Measurements from ENCODE around the gene SNCB. TPM values are rescaled to one million over a fixed set of nuclear protein-coding genes. Genes with fewer than 3 reads are reported as not detected.

The SNCB gene
- total RNA-seq, result not detected
- polyA plus RNA-seq (2013, experiment 1 of 2), result not detected
- polyA plus RNA-seq (2013, experiment 2 of 2), result not detected
- 0 to 0.32 (median 0) reads per million in 172 experiments for total RNA-seq

GRCh38 chr5:176629853-176630680, at the start of gene SNCB, which contains the start of gene EIF4E1B:
Gene SNCB, minus strand, starts transcription at chr5:176630534. Its CDS starts 880 bp downstream, at chr5:176629654.
Gene EIF4E1B, plus strand, starts transcription at chr5:176630675. Its CDS starts 12,113 bp downstream, at chr5:176642788.
- Mint-ChIP-seq H3K27me3 (peaks cover 85% of the 10 kb centered on the region), H3K9me3 (no peaks in the 10 kb centered on the region), H3K27ac (no peak within 1 kb of the TSS), H3K4me3 (peak within 1 kb of the TSS; percentile 46), H3K36me3 (ENCODE audit: low read depth) (no peaks in the 10 kb centered on the region), H3K4me1 (ENCODE audit: low read depth) (peaks cover 9% of the 10 kb centered on the region)
- ChIA-PET CTCF (interaction anchor here (0.6 kb wide), 1 partner anchor 50 kb away, joined by 3 read pairs; no protein-coding TSS in a partner anchor), POLR2A (interaction anchor here (0.7 to 1.5 kb wide), 2 partner anchors 9 to 17 kb away, joined by 3 read pairs; no protein-coding TSS in a partner anchor)
- peak within 1 kb of the TSS; percentile 12 for H3K4me3 ChIP-seq (ENCODE audit: low read length)
- H3K27me3 ChIP-seq (ENCODE audit: control insufficient read depth in 1 of 2, insufficient read depth in 2 of 2, low read length in 2 of 2), result peaks cover 69 to 70% of the 10 kb centered on the region in 2 experiments
- DNase-seq (peak in 8 of 14 experiments; percentile 31 to 57 (median 46)), ATAC-seq (ENCODE audit: poor library complexity) (peak; percentile 75)
- intact Hi-C loops (cut with DNase I, micrococcal nuclease), result no loop called here
- H3K9me3 ChIP-seq (ENCODE audit: control insufficient read depth in 1 of 2, insufficient read depth in 1 of 2, low read length in 2 of 2), result peaks cover 0 to 13% of the 10 kb centered on the region in 2 experiments
- H3K4me1 ChIP-seq (ENCODE audit: insufficient read depth, low read length), result peaks cover 15% of the 10 kb centered on the region
- no peaks in the 10 kb centered on the region for H3K36me3 ChIP-seq (ENCODE audit: insufficient read depth, low read length)
- no peak for TF ChIP-seq CTCF (IDR thresholded peaks at IDR 0.05)
- H3K27ac ChIP-seq (ENCODE audit: low read depth in 1 of 2, low read length in 2 of 2), result no peak within 1 kb of the TSS

GRCh38 chr5:176679365-176680225, 49.3 kb upstream of the SNCB start:
- Mint-ChIP-seq H3K36me3 (ENCODE audit: low read depth) (no peaks in the 10 kb centered on the region), H3K9me3 (no peaks in the 10 kb centered on the region), H3K27ac (no peak overlapping the region), H3K27me3 (peaks cover 75% of the 10 kb centered on the region), H3K4me3 (no peak overlapping the region), H3K4me1 (ENCODE audit: low read depth) (no peaks in the 10 kb centered on the region)
- H3K36me3 ChIP-seq (ENCODE audit: insufficient read depth, low read length), result no peaks in the 10 kb centered on the region
- ATAC-seq (ENCODE audit: poor library complexity), result no peak
- H3K4me1 ChIP-seq (ENCODE audit: insufficient read depth, low read length), result peaks cover 5% of the 10 kb centered on the region
- no peak overlapping the region for H3K4me3 ChIP-seq (ENCODE audit: low read length)
- intact Hi-C loops (cut with DNase I, micrococcal nuclease), result no loop called here
- peaks cover 5 to 15% of the 10 kb centered on the region in 2 experiments for H3K9me3 ChIP-seq (ENCODE audit: control insufficient read depth in 1 of 2, insufficient read depth in 1 of 2, low read length in 2 of 2)
- no peak overlapping the region for H3K27ac ChIP-seq (ENCODE audit: low read depth in 1 of 2, low read length in 2 of 2)
- POLR2A ChIA-PET, result no interaction called here
- no peak for DNase-seq
- TF ChIP-seq CTCF (IDR thresholded peaks at IDR 0.05), result no peak
- peaks cover 30 to 62% of the 10 kb centered on the region in 2 experiments for H3K27me3 ChIP-seq (ENCODE audit: control insufficient read depth in 1 of 2, insufficient read depth in 2 of 2, low read length in 2 of 2)
- CTCF ChIA-PET, result no interaction called here

- ChIA-PET CTCF (no interaction called here), POLR2A (no interaction called here)
- Histone ChIP-seq H3K4me3 (ENCODE audit: low read length) (no peak overlapping the region), H3K27ac (ENCODE audit: low read depth in 1 of 2, low read length in 2 of 2) (no peak overlapping the region), H3K36me3 (ENCODE audit: insufficient read depth, low read length) (no peaks in the 10 kb centered on the region), H3K27me3 (ENCODE audit: control insufficient read depth in 1 of 2, insufficient read depth in 2 of 2, low read length in 2 of 2) (peaks cover 24 to 57% of the 10 kb centered on the region in 2 experiments), H3K9me3 (ENCODE audit: control insufficient read depth in 1 of 2, insufficient read depth in 1 of 2, low read length in 2 of 2) (peaks cover 0 to 21% of the 10 kb centered on the region in 2 experiments), H3K4me1 (ENCODE audit: insufficient read depth, low read length) (peaks cover 5% of the 10 kb centered on the region)
- intact Hi-C loops (cut with DNase I, micrococcal nuclease), result no loop called here
- TF ChIP-seq CTCF (IDR thresholded peaks at IDR 0.05), result no peak
- peaks cover 72% of the 10 kb centered on the region for H3K27me3 Mint-ChIP-seq
- ATAC-seq (ENCODE audit: poor library complexity) (no peak), DNase-seq (no peak)
- no peaks in the 10 kb centered on the region for H3K4me1 Mint-ChIP-seq (ENCODE audit: low read depth)
- no peak overlapping the region for H3K4me3 Mint-ChIP-seq
- no peaks in the 10 kb centered on the region for H3K36me3 Mint-ChIP-seq (ENCODE audit: low read depth)
- no peak overlapping the region for H3K27ac Mint-ChIP-seq
- H3K9me3 Mint-ChIP-seq, result no peaks in the 10 kb centered on the region
Measured at GRCh38 chr5:176678584-176678983, 48.2 kb upstream of the SNCB start.

Data from CD4-positive, alpha-beta T cell (primary cell).